ENCODE data around the gene FBXL7.

FBXL7 gene

DNA sequence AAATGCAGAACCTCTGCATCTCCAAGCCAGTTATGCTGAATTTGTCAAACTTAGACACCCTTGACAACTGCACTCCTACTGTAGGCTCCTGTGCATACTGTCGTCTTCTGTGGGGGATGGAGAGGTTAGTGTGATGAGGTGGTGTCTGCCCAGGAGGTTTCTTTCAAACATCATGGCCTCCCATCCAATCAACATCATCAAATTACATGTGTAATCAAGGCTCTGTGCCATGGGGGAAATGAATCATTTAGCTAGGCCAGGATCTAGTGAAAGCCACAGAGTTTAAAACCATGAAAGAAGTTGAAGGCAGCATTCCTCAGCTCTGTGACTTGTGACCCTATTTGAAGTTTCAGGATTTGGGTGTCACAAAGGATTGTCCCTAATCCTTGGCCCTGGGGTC, 439.0 kb downstream of the FBXL7 start:
- no peak for DNase-seq (ENCODE audit: low read depth in 2 of 2)

DNA sequence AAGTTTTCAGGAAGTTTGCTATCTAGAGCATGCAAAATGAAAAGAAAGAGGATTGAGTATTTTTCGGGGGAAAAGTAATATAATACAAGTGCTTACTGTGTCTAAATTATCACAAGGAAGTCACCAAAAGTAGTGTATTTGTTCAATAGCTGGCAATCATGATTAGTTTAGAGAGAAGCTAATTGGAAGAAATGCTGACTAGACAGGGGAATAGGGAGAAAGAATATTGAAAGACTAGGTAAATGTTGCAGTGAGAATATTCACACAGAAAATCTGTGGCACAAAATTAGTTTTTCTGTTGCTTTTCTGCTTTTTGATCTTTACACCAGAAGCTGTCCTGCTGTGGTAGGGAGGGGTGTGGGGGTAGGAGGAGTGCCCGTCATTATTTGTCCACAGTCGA, 440.9 kb downstream of the FBXL7 start:
- DNase-seq (ENCODE audit: low read depth in 2 of 2): no peak

DNA sequence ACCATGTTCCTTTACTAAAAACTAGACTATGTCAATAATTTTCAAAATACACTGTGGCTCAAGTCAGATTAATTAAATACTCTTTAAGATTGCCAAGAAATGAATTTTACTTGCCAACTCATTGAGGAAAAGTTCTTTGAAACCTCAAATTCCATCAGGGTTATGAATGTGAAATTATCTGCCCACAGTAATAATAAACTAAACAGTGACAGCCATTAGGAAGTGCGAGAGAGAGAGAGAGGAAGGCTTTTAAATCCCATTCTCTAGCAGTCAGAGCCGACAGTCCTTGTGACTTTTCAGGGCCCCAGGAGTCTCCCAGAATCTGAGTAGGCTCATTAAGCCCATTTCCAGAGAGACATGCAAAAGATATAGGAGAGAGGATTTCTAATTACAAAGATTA, 443.5 kb downstream of the FBXL7 start:
- DNase-seq (ENCODE audit: low read depth in 2 of 2): no peak

DNA sequence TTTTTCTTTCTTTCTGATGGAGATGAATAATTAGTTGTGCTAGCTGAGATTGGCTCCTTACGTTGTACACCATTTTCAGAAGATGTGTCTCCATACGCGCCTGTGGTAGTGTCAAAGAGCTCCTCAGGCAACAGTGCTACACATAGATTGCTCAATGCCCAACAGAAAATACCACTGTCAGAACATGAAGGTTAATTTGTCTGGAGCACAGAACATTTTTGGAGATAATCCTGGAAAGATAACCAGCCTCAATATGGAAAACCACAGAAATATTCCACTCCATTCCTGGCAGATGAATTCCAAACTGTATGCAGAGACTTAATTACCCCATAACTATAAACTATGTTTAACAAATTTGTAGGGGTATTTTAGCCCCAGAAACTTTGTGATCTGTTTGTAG, 446.0 kb downstream of the FBXL7 start:
- no peak for DNase-seq (ENCODE audit: low read depth in 2 of 2)

DNA sequence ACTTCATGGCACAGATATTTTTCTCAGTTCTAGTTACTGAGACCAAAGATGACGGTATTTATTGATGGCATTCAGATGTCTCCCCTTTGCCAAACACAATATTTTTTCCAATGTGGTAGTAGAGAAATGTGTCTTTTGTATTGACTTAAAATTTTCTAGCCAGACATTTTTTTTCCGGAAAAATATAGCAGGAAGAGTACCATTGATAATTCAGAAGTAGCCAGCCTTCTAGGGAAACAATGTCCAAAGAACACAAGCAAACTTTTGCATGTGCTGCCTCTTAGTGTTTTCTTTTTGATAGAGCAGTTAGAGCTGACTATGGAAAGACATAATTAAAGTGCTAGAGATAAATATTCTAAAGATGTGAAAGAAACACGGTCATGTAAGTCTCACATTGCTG, 448.2 kb downstream of the FBXL7 start:
- no peak for DNase-seq (ENCODE audit: low read depth in 2 of 2)

DNA sequence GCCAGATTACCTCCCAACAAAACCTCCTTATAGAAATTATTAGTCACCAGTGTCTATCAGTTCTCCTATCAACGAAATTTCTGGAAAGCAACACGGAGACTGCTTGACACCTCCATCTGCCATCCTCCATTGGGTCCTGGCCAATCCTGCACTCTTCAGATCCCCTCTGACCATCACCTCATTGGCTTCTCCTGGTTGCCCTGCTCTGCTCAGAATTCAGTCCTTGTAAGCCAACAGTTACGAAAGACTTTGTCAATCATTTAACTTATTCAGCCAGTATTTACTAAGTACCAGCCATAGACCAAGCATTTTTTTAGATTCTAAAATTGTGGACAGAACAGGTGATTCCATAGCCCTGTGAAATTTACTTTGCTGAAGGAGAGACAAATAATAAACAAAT, 451.1 kb downstream of the FBXL7 start:
- no peak for DNase-seq (ENCODE audit: low read depth in 2 of 2)

DNA sequence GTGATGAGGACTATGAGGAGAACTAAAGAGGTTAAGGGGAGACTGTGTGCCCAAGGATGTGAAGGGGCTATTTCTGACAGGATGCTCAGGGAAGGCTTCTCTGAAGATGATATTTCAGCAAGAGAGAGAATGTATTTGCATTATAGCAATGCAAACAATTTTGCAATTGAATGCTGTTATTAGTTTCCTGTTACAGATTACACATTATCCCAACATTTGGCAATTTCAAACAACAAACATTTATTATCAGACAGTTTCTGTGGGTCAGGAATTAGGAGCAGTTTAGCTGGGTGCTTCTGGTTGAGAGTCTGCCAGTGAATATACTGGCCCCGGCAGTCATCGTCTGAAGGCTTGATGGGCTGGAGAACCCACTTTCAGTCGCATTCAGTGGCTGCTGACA, 451.6 kb downstream of the FBXL7 start:
- no peak for DNase-seq (ENCODE audit: low read depth in 2 of 2)

DNA sequence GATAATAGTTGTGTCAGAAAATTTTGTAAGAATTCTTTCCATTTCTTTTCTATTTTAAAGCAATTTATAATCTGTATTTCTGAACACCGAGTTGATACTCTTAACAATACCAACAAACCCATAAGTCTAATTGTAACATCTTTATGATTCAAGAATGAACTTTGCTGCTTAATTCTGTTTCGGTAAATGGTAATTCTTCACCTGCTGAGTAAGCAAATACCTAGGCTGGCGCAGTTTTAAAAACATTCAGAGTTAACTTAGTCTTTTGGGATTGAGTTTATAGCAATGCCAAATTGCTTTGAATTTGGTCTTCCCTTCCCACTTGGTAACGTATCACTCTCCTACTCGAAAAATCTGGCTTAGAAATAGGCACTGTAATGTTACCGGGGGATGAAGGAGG, 456.6 kb downstream of the FBXL7 start:
- DNase-seq (ENCODE audit: low read depth in 2 of 2): no peak

DNA sequence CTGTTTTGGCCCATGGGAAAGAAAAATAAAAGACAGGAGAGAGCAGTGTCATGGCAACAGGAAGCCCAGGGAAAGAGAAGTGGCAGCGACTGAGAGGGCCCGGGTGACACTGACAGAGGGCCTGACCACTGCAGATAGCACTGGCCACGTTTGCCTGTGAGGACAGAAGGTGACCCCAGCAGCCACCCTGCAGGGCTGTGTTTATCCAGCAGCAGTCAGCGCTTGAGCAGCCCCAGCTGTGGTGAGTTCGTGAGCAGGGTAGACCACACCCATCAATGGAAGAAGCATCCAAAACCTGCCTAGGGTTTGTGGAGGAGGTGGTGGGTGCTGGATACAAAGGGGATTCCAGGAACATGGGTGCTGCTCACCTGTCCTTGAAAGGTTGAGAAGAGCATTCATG, 457.1 kb downstream of the FBXL7 start:
- no peak for DNase-seq (ENCODE audit: low read depth in 2 of 2)

DNA sequence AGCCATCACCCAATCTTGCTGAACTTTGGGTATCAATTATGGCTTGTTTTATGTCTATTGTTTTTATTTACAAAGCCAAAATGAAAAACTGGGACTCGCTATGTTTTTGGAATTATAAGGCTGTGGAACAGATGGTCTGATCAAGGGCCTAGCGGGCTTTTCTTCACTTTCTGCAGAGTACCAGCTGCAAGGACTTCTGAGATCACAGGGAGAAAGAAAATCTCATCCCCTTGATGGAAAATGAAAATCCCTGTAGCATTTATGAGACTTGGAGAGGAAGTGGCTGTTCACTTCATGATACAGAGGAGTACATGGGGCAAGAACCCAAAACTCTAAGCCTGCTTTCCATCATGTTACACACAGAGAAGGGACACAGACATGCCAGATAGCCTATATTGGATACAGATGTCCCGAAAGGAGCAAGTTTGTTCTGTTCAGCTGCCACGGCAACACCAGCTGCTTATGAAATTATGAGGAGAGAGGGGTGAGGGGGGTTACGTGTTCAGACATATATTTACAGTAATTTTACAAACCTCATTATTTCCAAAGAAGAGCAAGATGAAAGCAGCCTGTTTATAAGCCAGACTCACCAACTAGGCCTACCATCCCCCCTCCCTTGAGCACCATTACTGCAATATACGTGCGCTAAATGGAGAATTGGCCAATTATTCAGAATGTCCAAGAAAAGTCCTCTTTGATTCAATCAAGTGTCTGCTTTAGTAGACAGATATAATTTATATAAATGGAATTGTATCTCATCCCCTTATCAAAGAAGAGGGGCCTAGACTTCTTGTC, 459.6 kb downstream of the FBXL7 start:
- DNase-seq (ENCODE audit: low read depth in 2 of 2): no peak

DNA sequence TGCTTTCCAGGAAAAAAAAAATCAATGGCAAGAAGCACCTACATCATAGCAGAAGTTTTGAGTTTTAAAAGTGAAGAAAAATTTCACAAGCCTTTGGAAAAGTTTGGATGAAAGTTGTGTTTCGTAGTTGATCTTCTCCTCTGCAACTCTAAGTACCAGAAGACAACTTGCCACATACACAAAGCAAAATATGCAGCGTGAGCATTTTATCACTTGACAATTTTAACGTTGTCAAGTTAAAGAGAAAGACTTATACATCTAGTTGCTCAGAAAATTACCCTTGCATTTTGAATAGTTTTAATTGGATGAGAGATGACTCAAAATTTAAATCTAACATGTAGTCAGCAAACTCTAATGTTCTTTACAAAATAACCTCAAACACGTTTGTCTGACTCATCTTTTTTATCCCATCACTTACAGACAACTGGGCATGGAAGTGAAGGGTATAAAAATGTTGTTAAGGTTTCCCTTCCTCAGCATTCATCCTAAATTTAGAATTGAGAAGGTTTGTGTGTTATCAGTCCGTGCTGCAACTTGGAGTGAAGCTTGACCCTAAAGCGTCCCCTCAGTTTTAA, 466.2 kb downstream of the FBXL7 start:
- DNase-seq (ENCODE audit: low read depth in 2 of 2): no peak

DNA sequence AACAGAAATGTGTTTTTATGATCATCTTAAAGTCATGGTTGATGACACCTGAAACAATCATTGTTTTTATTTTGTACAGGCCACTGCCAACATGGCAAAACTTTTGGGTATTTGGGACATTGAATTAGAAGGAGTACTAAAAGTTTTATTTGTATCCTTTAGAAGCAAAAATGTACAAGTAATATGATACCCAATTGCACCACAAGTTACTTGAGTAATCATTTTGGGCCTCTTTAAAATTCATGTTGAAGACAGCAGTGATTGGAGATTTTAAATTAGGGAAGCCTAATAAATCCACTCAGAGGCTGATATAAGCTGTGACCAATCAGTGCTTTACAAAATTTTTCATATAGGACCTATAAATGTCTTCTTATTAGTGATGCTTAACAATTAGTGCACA, 466.7 kb downstream of the FBXL7 start:
- no peak for DNase-seq (ENCODE audit: low read depth in 2 of 2)

DNA sequence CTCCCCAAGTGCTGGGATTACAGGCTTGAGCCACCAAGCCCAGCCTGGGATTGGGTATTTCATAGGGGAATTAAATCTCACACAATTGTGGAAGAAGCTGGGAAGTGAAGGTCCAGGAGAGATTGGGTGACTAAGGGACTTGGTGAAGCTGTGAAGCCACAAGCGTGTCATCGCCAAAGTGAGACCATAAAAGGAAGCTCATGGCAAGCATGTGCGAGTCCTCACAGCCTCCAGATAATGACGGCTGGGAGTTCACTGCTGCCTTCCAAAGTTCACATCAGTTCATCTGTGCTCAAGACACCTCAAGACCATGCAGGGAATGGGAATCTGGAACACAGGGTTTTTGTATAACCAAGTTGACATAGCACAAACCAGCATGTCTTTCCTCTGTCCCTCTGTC, 469.0 kb downstream of the FBXL7 start:
- no peak for DNase-seq (ENCODE audit: low read depth in 2 of 2)

DNA sequence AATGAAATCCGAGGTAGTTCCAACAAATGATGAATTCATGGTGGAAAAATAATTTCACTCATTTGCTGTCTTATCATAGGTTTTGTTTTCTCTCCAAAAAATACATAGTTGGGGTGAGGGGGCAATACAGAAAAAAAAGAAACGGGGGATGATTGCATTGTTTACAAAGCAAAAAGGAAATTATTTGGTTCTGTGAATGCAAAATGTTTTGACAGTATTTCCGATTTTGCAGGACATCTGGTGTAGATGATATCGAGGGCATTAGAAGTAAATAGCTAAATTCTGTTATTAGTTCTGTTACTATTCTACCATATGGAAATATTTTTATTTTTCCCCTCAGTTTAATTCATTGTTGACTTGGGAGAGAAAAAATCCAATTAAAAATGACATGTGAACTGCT, 477.9 kb downstream of the FBXL7 start:
- DNase-seq (ENCODE audit: low read depth in 2 of 2): no peak

DNA sequence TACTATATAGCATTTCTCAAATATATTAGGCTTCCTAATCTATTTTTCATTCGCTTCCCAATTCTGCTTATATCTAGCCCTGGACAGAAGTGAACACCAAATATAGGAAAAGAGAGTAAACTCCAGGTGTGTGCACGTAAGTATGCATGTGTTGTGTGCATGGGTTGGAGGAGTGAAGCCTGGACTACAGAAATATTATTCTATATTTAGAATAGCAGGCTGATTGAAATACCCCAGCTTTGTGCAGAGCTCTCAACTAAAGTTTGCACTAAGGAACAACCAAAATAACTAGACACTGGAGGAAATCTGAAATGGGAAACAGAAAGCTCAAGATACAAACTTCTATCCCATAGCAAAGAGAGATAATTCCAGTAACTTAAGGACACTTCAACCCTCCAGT, 480.9 kb downstream of the FBXL7 start:
- no peak for DNase-seq (ENCODE audit: low read depth in 2 of 2)

DNA sequence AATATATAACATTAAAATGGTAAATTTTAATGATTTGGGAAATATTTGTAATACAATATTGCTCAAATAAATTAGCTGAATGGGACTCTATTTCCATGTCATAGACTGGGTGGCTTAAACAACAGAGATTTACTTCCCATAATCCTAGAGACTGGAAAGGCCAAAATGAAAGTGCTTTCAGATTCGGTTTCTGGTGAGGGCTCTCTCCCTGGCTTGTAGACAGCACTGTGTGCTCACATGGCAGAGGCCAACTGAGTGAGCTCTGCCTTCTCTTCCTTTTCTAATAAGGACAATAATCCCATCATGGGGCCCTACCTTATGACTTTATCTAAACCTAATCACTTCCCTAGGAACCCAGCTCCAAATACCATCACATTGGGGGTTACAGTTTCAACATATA, 483.4 kb downstream of the FBXL7 start:
- DNase-seq (ENCODE audit: low read depth in 2 of 2): no peak

Data from stimulated activated CD8-positive, alpha-beta memory T cell treated with anti-CD3 and anti-CD28 coated beads, Interleukin-2, amount 100 ng/mL, for 1 hour (primary cell).